Measurements from ENCODE around the gene UNC45A. TPM values are rescaled to one million over a fixed set of nuclear protein-coding genes. Genes with fewer than 3 reads are reported as not detected.

UNC45A gene
- total and polyA plus RNA-seq, 4 donors = 13.9 to 31.2 (median 24.9) TPM

- no peaks in the 10 kb centered on the region for H3K27me3 ChIP-seq (ENCODE audit: control insufficient read depth in 4 of 4, insufficient read depth in 4 of 4, low read length in 3 of 4)
- no peak for TF ChIP-seq HNF4G (IDR thresholded peaks at IDR 0.05)
- TF ChIP-seq JUND (IDR thresholded peaks at IDR 0.05) = no peak
- TF ChIP-seq CTCF (IDR thresholded peaks at IDR 0.05; ENCODE audit: low read depth, low read length, missing input control) = no peak
- no peak for TF ChIP-seq SP1 (IDR thresholded peaks at IDR 0.05)
- TF ChIP-seq RAD21 (IDR thresholded peaks at IDR 0.05) = no peak
- TF ChIP-seq YY1 (IDR thresholded peaks at IDR 0.05) = no peak
- no peak for TF ChIP-seq HNF4A (conservative IDR thresholded peaks at IDR 0.05)
- TF ChIP-seq FOXA1 (IDR thresholded peaks at IDR 0.05) = no peak
- TF ChIP-seq GABPA (IDR thresholded peaks at IDR 0.05 in 1 of 2, conservative IDR thresholded peaks at IDR 0.05 in 1 of 2) = no peak
- no peak for TF ChIP-seq ATF3 (IDR thresholded peaks at IDR 0.05)
- TF ChIP-seq REST (IDR thresholded peaks at IDR 0.05) = no peak
- TF ChIP-seq NR2F2 (IDR thresholded peaks at IDR 0.05) = no peak
- no peak for TF ChIP-seq RXRA (IDR thresholded peaks at IDR 0.05)
- no peak for TF ChIP-seq FOXA2 (IDR thresholded peaks at IDR 0.05)
- TF ChIP-seq TAF1 (conservative IDR thresholded peaks at IDR 0.05) = no peak
- no peak for TF ChIP-seq MAX (IDR thresholded peaks at IDR 0.05)
- no peak for TF ChIP-seq EGR1 (IDR thresholded peaks at IDR 0.05; ENCODE audit: low read depth in 2 of 2)
- TF ChIP-seq ZBTB33 (IDR thresholded peaks at IDR 0.05) = no peak
- peak overlapping the region; percentile 77 to 88 for H3K27ac ChIP-seq (ENCODE audit: low read depth in 1 of 2, low read length in 2 of 2)
- 59% methylated on average over 18 of the region's 18 CpGs for WGBS
- H3K9me3 ChIP-seq (ENCODE audit: control insufficient read depth in 4 of 4, low read length in 3 of 4) = no peaks in the 10 kb centered on the region
- H3K9ac ChIP-seq (ENCODE audit: low read depth in 1 of 2, low read length in 2 of 2) = peak overlapping the region; percentile 61 to 92
- DNase-seq (ENCODE audit: low spot score) = peak; percentile 75
- peaks cover 21 to 37% (median 34%) of the 10 kb centered on the region in 4 donors for H3K36me3 ChIP-seq (ENCODE audit: control insufficient read depth in 4 of 4, insufficient read depth in 3 of 4, low read depth in 1 of 4, low read length in 3 of 4)
- peaks cover 0 to 18% (median 9%) of the 10 kb centered on the region in 4 donors for H3K4me1 ChIP-seq (ENCODE audit: control insufficient read depth in 4 of 4, insufficient read depth in 4 of 4, low read length in 3 of 4)
- H3K4me3 ChIP-seq (ENCODE audit: low read depth in 1 of 3, low read length in 3 of 3) = peak overlapping the region; percentile 68 to 87 (median 70)
Measured at GRCh38 chr15:90903733-90904536, 31.1 kb upstream of the UNC45A start.
